ENCODE results near the gene NAT9. TPM values are rescaled to one million over a fixed set of nuclear protein-coding genes. Genes with fewer than 3 reads are reported as not detected.

Gene NAT9
- polyA plus RNA-seq, 3 donors = 23.3 to 32.7 (median 24.7) TPM

DNA sequence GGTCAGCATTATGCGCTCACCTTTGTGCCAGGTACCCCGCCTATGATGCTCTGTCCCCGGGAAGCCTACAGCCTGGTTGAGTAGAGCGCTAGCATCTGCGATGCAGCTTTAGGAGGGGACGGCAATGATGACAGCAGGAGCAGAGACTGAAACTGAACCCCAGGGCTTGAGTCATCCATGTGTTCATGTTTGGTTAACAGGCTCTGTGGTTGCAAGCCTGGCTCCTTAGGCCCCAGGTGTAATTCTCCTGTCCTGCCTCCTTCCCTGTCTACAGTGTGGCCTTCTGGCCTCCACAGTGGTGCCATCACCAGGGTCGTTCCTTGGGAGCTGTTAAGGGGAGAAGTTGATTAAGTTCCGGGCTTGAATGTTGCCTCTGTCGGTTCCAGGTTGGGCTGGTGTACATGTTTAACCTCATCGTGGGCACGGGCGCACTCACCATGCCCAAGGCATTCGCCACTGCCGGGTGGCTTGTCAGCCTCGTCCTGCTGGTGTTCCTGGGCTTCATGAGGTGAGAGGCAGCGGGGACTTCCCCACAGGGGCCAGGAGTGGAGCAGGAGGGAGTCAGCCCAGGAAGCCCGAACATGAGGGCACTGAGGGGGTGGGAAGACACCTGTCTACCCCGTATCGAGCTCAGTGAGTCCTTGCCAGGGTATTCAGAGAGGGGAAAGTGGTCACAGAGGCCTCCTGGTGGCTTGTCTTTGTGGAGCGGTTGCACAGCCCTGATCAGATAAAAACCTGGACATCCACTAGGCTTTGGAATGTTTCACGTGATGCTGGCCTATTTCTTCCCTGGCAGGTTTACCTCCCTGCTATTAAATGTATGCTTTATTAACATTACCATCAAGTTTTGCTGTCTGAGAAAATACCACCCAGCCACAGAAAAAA is 9.2 kb upstream of the NAT9 start:
- WGBS, 3 donors = 78 to 87% (median 85%) methylated on average over 21 of the region's 21 CpGs

DNA sequence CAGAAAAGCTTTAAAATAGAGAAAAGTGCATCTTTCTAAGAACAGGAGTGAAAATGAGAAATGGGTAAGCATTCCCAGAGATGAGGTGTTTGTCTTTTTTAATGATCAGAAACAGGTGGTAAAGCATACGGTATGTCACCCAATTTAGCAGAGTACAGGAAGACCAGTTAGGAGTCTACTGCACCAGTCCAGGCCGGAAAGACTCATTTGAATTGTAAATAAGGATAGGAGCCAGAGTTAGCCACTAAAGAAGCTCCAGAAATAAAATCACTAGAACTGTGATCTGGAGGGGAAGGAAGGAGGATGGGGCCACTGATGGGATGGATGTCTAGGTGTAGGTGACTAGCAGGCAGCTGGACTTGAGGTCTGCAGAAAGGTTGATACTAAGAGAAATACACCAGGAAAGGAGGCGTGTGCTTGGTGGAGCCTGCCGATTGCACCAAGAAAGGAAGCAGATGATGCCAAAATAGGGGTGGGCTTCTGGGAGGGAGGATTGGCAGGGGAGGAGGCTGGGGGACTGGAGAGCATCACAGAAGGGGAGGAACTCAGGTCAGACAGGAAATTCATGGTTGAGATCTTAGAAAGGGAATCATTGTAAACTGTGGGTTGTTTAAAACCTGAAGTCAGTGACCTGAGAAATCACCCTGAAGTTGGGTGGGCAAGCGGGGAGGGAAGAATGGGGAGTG is 8.1 kb upstream of the NAT9 start:
- no peak overlapping the region for H3K27ac ChIP-seq (ENCODE audit: low read depth, low read length)
- WGBS, 3 donors = 75 to 85% (median 77%) methylated on average over 5 of the region's 5 CpGs

More for the DNA sequence above, 9.2 kb upstream of the NAT9 start:
- no peak overlapping the region for H3K27ac ChIP-seq (ENCODE audit: low read depth, low read length)

DNA sequence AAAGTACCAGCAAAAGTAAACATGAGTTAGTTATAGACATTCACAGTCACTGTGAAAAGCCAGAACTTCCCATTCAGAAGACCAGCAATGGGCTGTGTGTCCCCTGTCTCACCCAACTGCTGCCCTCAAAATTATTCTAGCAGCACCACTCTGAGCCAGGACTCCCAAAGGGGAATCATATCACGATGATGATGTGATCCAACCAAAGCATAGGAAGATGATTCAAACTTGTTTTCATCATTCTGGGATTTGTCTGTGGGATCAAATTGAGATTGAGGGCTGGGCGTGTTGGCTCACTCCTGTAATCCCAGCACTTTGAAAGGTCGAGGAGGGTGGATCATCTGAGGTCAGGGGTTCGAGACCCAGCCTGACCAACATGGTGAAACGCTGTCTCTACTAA is 6.4 kb upstream of the NAT9 start:
- 84 to 91% (median 90%) methylated on average over 5 of the region's 5 CpGs for WGBS, 3 donors

DNA sequence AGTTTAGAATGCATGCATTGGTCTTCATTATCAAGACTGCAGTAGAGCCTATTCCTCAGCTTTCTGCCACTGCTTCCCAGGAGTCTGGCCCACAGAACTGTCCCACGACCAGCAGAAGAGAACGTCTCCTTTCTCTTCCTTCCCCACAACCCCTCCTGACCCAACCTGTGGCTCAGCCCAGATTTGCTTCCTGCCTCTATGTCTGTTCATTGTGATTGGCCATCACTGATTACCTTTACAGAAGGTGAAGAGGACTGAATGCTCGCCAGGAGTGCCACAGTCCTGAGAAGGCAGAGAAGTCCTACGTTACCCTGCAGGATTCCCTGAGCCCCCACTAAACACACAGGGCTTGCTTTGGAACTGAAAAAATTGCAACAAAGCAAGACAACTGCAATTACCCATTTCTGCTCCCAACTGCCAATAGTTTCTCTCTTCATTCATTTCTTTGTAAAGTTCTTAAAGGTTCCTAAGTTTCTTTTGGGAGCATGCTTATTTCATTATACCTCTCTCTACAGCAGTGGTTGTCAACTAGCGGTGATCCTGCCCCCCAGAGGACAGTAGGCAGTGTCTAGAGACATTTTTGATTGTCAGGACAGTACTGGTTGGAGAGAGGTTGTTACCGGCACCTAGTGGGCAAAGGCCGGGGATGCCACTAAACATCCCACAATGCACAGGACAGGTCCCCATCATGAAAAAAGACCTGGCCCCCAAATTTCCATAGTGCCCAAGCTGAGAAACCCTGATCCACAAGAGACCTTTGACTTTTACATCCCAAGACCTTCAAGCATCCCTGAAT is 4.5 kb upstream of the NAT9 start:
- no peak overlapping the region for H3K27ac ChIP-seq (ENCODE audit: low read depth, low read length)
- WGBS, 3 donors = 55 to 63% (median 59%) methylated on average over 7 of the region's 7 CpGs

More for the DNA sequence above, 6.4 kb upstream of the NAT9 start:
- no peak overlapping the region for H3K27ac ChIP-seq (ENCODE audit: low read depth, low read length)

DNA sequence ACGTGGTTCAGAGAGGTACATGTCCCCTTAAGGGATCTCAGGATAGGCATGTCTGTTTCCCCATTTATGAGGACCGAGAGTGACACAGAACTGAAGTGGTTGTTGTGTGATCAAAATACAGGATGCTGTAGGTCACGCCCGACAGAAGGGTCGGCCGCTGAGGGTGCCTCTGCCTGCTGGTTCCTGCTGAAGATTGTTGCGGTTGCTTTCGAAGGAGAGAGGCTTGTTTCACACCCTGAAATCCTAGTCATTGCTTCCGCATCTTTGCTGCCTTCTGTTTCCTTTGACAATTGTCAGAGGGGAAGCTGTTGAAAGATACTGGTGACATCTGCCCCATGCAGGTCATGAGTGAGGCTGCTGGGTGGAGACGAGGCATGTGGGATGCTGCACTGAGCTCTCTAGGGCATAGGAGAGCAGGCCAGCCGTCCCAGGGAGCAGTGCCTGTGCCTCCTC is 3.8 kb upstream of the NAT9 start:
- WGBS, 3 donors = 43 to 80% (median 49%) methylated on average over 11 of the region's 11 CpGs

DNA sequence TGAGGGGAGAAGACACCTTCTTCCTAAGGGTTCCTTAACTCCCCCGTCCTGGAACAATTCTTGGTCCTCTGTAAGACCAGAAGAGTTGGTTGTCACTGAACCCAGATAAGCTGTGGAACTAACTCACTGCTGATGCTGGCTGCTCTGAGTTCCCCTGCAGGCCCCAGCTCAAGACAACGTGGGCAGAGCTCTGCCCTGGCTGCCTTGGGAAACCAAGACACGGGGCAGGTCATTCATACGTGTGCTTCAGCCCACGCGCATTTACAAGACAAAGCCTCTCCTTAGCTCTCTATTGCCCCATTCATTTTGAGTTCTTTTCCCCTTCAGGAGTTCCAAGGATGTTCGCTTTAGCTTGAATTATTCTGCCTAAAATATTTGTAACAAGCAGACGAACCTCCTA is 3.4 kb upstream of the NAT9 start:
- WGBS, 3 donors = 66 to 85% (median 78%) methylated on average over 8 of the region's 8 CpGs
- no peak overlapping the region for H3K27ac ChIP-seq (ENCODE audit: low read depth, low read length)

More for the DNA sequence above, 3.8 kb upstream of the NAT9 start:
- no peak overlapping the region for H3K27ac ChIP-seq (ENCODE audit: low read depth, low read length)

DNA sequence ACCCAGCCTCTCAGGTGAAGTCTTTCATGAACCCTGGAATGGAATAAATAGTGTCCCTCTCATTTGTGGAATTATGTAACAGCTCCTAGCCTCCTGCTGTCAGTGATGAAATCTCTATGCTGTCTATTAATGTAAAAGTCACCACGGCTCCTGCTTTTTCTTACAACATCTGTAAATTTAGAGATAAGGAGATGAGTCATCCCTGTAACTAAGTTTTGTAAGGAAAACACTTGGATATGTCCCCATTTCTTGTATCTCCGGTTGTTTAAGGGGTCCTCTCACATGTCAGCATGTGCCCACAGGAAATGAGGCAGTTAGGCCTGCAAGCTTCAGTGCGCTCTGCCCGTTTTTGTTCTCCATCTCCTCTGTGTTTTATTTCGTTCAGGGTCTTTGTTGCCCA is 2.8 kb upstream of the NAT9 start:
- no peak overlapping the region for H3K27ac ChIP-seq (ENCODE audit: low read depth, low read length)
- WGBS, 3 donors = 34 to 65% (median 42%) methylated on average over 5 of the region's 5 CpGs

DNA sequence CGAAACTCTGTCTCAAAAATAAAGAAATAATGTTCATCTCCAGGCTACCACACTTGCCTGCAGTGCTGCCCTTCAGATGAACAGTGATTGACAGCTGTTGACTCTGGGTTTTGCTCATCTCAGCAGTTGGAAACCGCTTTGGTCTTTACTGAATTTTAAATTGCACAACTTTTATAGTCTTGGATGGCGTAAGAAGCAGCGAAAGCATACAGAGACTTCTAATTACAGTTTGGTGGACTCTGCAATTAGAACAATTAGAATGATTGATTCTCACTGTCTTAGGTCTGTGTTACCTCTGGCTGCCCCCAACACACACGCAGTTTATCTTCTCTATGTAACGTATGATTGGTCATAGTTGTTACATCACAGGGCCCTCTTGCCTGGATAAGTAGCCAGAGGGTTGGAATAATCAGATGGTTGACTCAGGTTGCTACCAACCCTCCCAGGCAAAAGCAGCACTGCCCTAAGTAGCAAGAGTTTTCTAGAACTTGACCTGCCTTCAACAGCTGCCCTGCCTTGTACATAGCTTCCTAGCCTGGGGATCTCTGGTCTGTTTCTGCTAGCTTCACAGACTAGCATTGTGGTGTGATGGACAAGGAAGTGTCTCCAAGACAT is 1.9 kb upstream of the NAT9 start:
- H3K27ac ChIP-seq (ENCODE audit: low read depth, low read length) = no peak overlapping the region

DNA sequence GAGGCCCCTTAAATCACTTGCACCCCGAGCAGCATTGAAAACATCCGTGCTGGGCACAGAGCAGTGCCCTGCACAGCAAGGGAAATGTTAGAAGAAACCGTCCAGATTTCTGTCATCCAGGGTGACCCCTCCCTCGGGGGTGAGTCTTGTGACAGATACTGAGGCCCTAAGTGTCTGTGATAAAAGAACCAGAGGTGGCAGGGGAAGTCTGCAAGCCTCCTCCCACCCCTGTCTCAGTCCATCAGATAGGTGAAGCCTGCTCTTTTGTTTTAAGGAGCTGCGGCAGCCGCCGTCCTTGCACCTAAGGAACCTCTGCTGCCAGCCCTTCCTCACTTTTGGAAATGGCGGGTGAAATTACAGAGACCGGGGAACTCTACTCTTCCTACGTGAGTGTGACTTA is 845 bp upstream of the NAT9 start:
- 26 to 44% (median 39%) methylated on average over 10 of the region's 10 CpGs for WGBS, 3 donors

More for the DNA sequence above, 1.9 kb upstream of the NAT9 start:
- 52 to 82% (median 61%) methylated on average over 6 of the region's 6 CpGs for WGBS, 3 donors

DNA sequence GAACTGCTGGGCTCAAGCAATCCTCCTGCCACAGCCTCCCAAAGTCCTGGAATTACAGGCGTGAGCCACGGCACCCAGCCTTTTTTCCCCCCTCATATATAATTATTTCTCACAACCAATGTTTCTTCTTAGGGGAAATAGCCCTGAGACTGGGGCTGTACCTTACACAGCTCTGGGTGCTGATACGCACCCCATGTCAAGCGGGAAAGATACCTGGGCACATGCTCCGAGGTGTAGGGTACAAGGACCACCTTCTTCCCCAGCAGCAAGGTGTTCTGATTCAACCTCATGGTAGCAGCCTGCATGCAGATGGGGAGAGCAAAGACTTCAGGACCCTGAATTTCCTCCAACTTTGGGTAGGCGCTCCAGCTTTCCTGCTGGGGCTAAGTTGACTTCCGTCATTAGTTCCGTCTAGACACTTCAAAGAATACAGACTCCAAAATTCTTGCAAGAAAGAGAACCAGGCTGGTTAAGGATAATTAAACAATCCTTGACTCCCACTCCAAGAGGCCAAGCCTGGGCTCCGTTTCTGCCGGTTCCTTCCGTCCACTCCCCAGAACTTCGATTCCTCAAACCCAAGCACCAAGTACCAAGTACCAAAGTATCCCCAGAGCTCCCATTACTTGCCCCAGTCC is 619 bp downstream of the NAT9 start:
- 35 to 37% (median 36%) methylated on average over 12 of the region's 12 CpGs for WGBS, 3 donors
- no peak overlapping the region for H3K27ac ChIP-seq (ENCODE audit: low read depth, low read length)

More for the DNA sequence above, 845 bp upstream of the NAT9 start:
- no peak overlapping the region for H3K27ac ChIP-seq (ENCODE audit: low read depth, low read length)

DNA sequence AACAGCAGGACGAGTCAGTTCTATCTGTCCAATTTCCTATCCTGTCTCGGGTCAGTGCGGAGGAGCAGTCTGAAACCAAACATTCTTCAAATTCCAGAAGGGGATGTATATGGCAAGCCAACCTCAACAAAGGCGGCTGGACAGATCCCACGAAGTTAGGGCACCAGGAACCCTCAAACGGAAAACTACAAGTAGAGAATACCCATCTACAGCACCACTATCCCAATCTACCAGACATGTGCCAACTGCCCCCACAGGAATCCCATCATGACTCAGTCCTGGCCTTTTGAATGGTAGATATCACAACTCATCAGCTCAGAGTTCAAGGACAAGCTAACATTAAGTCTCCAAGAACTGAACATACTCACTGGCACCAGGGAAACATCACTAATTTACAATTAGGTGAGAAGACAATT is 2.3 kb downstream of the NAT9 start:
- no peak overlapping the region for H3K27ac ChIP-seq (ENCODE audit: low read depth, low read length)
- WGBS, 3 donors = 68 to 72% (median 71%) methylated on average over 6 of the region's 6 CpGs

DNA sequence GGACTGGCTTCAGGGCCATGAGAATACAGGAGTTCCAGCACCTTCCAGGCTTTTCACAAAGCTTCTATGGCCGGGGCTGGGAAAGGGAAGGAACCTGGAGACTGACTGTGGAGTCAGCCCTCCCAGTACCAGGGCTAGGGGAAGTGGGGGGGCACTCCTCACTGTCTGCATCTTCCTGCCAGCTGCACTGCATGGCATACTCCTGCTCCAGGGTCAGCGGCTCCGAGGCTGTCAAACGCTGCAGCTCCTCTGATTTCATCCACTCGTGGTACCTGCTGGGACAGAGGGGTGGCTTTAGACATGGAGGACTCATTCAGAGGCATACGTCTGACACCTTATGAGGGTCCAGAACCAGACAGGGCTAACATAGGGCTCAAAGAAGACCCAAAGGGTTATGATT is 2.7 kb downstream of the NAT9 start:
- 76 to 88% (median 84%) methylated on average over 6 of the region's 6 CpGs for WGBS, 3 donors
- no peak overlapping the region for H3K27ac ChIP-seq (ENCODE audit: low read depth, low read length)

DNA sequence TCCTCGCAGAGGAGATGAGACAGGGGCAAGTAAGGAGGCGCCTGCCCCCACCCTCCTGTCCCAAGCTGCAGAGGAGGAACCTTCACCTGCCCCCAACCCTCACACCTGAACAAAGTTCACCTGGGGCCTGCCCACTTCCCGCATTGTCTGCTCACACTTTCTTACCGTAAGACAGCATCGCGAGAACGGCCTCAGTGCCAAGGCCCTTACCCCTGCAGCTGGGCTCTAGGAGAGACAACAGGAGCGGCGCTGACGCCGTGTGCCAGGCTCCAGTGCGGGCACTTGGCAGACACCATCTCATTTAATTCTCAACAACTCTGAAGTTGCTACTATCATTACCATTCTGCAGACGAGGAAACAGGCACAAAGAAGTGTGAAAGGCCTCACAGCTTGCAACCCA is 4.1 kb downstream of the NAT9 start:
- no peak overlapping the region for H3K27ac ChIP-seq (ENCODE audit: low read depth, low read length)
- WGBS, 3 donors = 84 to 92% (median 91%) methylated on average over 13 of the region's 13 CpGs

DNA sequence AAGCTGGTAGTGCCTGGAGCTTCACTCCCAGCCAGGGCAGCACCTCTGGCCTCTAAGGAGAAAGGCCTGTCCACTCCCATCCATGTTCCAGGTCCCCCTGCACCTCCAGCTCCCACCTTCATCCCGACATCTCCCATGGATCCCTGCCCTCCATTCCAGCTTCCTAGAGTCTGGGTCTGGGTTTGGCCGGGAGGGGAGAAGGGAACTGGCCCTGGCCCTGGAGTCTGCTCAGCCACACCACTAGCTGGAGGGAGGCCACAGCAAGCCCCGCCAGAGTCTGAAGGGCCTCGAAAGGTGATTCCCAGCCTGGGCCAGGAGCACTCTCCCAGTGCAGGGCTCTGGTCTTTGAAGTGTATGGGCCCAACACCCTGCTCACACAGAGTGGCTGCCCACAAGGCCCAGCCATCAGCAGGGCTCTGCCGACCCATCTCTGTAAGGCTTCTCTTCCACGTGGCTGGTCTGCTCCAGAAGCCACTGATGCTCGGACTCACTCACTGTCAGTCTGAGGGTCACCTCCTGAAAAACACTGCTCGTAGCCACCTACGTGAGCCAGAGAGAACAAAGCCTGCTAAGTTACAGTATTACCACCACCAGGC is 4.7 kb downstream of the NAT9 start:
- H3K27ac ChIP-seq (ENCODE audit: low read depth, low read length) = no peak overlapping the region
- WGBS, 3 donors = 81 to 85% (median 85%) methylated on average over 9 of the region's 9 CpGs

DNA sequence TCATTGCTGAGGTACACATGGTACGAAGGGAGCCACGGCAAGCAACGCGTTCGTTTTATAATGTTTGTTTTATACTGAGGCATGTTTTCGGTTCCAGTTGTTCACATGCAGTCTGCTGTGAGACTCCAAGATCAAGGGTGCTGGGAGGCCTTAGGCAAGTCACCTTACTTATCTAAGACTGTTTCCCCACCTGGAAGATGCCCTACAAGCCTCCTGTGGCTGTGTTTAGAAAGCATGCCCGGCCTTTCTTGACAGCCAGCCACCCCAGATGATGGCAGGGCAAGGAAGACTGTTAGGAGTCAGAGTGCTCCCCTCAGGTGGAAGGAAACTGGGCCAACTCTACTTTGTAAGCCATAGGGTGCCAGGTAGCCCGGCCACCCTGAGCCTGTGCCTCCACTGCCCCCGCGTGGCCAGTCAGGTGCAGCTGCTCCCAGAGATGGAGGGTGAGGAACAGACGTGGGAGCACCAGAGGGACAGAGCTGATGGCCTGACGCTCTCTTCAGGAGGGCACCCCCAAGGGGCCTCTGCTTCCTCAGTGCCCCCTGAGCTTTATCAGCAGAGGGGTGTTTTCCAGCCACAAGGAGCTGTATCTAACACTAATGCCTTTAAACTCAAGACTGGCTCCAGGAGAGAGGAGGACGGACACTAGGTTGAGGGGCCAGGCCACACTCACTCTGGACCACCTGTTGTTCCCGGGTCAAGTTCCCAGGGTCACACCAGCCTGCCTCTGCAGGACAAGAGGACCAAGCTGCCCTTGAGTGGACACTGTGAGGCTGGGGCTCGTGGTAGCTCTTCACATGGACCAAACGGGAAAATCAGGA is 5.4 kb downstream of the NAT9 start:
- WGBS, 3 donors = 27 to 62% (median 61%) methylated on average over 16 of the region's 16 CpGs
- H3K27ac ChIP-seq (ENCODE audit: low read depth, low read length) = no peak overlapping the region

DNA sequence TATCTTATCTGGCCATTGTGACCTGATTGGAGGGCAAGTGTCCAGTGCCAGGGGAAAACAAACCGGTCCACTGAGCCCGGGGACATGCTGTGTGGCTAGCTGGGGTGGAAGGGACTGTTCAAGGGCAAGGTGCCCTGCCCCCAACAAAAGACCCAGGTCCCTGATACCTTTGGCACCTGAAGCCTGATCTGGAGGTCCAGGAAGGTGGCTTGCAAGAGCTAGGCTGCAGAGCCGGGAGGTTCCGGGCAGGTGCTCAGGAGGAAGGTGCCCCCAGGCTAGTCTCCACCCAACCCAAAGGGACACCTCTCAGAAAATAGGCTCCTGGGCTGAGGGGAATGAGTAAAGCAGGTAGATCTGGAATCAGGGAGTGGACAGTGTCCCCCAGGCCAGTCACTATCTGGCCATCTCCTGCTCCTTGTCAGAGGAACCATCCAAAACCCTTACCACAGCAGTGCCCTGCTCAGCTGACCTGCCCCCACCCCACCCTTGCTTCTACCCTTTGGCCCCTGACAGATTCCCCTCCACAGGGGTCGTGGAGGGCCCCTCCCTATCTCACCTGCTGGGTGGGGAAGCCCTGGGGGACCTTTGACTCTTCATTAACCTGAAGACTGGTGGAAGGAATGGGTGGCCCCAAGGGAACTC is 6.2 kb downstream of the NAT9 start:
- no peak overlapping the region for H3K27ac ChIP-seq (ENCODE audit: low read depth, low read length)
- 39 to 65% (median 64%) methylated on average over 5 of the region's 5 CpGs for WGBS, 3 donors

All from adipose tissue (tissue), 3 donors.